Thyroid gland (tissue), 4 donors: ENCODE data around the gene KIF16B.

Experiments
- CTCF ChIP-seq, 6 experiments: fragments of 200-600 bp in 3 of 6; fragments of 450-650 bp in 3 of 6; sonication (generic) in 3 of 6; IDR thresholded peaks; one replicate each; pipeline ENCODE4 v1.5.1; 2016 to 2019; ENCODE audit warnings: antibody characterized with exemption in 6 of 6, mild to moderate bottlenecking in 2 of 6, inconsistent platforms in 1 of 6, moderate library complexity in 1 of 6
- POLR2A ChIP-seq, 2 donors: fragments of 450-650 bp; IDR thresholded peaks; one replicate each; pipeline ENCODE4 v1.6.1; 2017; ENCODE audit warnings: antibody characterized with exemption in 2 of 2, mild to moderate bottlenecking in 2 of 2, moderate library complexity in 1 of 2

- TF ChIP-seq CTCF (IDR thresholded peaks at IDR 0.05) (no peak), POLR2A (IDR thresholded peaks at IDR 0.05) (no peak)
Observed at GRCh38 chr20:16479666-16480065, 93.6 kb downstream of the KIF16B start.
